Karpas-422 (cell line): ENCODE results near the gene SLC22A13. TPM values are rescaled to one million over a fixed set of nuclear protein-coding genes. Genes with fewer than 3 reads are reported as not detected.

Experiments
- DNase-seq: peaks from one replicate; pipeline ENCODE4 v3.0.0-alpha.2; 2015
- H2AFZ ChIP-seq: fragments of 200-600 bp; sonication (generic); 2 replicates; pipeline ENCODE4 v1.6.1; 2014; ENCODE audit warnings: antibody characterized with exemption, low read length, mixed read lengths
- H3K27ac ChIP-seq: fragments of 200-600 bp; sonication (generic); 2 replicates; pipeline ENCODE4 v1.5.1; 2014; ENCODE audit warnings: mild to moderate bottlenecking, low read length, moderate library complexity
- H3K27me3 ChIP-seq: fragments of 200-600 bp; sonication (generic); 2 replicates; pipeline ENCODE4 v1.6.1; 2014; ENCODE audit warnings: low read length, mixed read lengths
- H3K36me3 ChIP-seq: fragments of 200-600 bp; sonication (generic); 2 replicates; pipeline ENCODE4 v1.6.1; 2014; ENCODE audit warnings: low read length, mixed read lengths; ENCODE audit not compliant: insufficient read depth
- H3K4me1 ChIP-seq: fragments of 200-600 bp; sonication (generic); 2 replicates; pipeline ENCODE4 v1.6.1; 2014; ENCODE audit warnings: mild to moderate bottlenecking, low read length, mixed read lengths
- H3K4me2 ChIP-seq: fragments of 200-600 bp; sonication (generic); 2 replicates; pipeline ENCODE4 v1.6.1; 2014; ENCODE audit warnings: low read length, low read depth, mild to moderate bottlenecking; ENCODE audit not compliant: poor library complexity, severe bottlenecking
- H3K4me3 ChIP-seq: fragments of 200-600 bp; sonication (generic); 2 replicates; pipeline ENCODE4 v1.5.1; 2014; ENCODE audit warnings: mild to moderate bottlenecking, antibody characterized with exemption, low read length, mixed read lengths
- H3K79me2 ChIP-seq: fragments of 200-600 bp; sonication (generic); 2 replicates; pipeline ENCODE4 v1.6.1; 2014; ENCODE audit warnings: mild to moderate bottlenecking, low read length, mixed read lengths
- H3K9ac ChIP-seq: fragments of 200-600 bp; sonication (generic); 2 replicates; pipeline ENCODE4 v1.6.0; 2014; ENCODE audit warnings: low read length
- H3K9me2 ChIP-seq: fragments of 200-600 bp; sonication (generic), shearing (Covaris generic); replicated peaks from 2 replicates; pipeline ENCODE4 v1.6.0; 2014; ENCODE audit warnings: mild to moderate bottlenecking, low read length, moderate library complexity; ENCODE audit not compliant: insufficient read depth
- H3K9me3 ChIP-seq: fragments of 300-700, 200-600 bp; sonication (generic); 2 replicates; pipeline ENCODE4 v1.6.1; 2014; ENCODE audit warnings: low read length, mixed read lengths
- H4K20me1 ChIP-seq: fragments of 200-600 bp; sonication (generic); 2 replicates; pipeline ENCODE4 v1.6.1; 2014; ENCODE audit warnings: mild to moderate bottlenecking, antibody characterized with exemption, low read length, low read depth; ENCODE audit not compliant: insufficient read depth
- total RNA-seq: library from RNA; depleted of rRNA; stranded (reverse); fragments of >200 nt; shearing (Covaris generic); gene quantifications from 2 replicates; pipeline ENCODE4 v1.2.3, GENCODE V29; 2014; ENCODE audit warnings: low replicate concordance; rRNA removed

Gene SLC22A13
- total RNA-seq = 0.90 and 3.3 TPM in 2 replicates

- no peak for DNase-seq
- no peak within 1 kb of the TSS for H3K4me2 ChIP-seq
Observed at GRCh38 chr3:38265604-38266307, at the start of gene SLC22A13. TSS of gene SLC22A13 (plus strand) at chr3:38265812. CDS start at chr3:38265861, 49 bp downstream.

DNA sequence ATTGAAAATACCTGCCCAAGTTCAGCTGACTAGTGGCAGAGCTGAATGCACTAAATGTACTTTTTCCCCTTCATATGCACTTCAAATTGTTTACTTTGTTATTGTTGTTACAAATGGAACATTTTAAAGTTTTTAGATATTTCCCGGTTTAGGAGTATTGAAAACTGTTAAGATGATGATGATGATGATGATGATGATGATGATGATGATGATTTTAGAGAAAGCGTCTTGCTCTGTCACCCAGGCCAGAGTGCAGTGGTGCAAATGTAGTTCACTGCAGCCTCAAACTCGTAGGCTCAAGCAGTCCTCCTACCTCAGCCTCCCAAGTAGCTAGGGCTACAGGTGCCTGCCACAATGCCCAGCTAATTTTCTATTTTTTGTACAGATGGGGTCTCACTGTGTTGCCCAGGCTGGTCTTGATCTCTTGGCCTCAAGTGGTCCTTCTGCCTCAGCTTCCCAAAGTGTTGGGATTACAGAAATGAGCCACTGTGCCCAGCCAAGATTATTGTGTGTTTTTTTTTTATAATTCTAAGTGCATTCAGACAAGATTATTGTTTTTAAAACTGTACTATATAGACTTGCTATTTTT, 45.9 kb upstream of the SLC22A13 start:
- no peak overlapping the region for H3K4me2 ChIP-seq
- H3K79me2 ChIP-seq = peaks cover 78% of the 10 kb centered on the region
- no peak overlapping the region for H2AFZ ChIP-seq
- no peaks in the 10 kb centered on the region for H3K4me1 ChIP-seq
- no peak for DNase-seq
- H3K4me3 ChIP-seq = no peak overlapping the region
- peaks cover 40% of the 10 kb centered on the region for H3K36me3 ChIP-seq
- H3K9ac ChIP-seq = no peak overlapping the region
- no peak overlapping the region for H3K27ac ChIP-seq
- no peaks in the 10 kb centered on the region for H3K27me3 ChIP-seq
- no peaks in the 10 kb centered on the region for H4K20me1 ChIP-seq
- no peaks in the 10 kb centered on the region for H3K9me2 ChIP-seq
- no peaks in the 10 kb centered on the region for H3K9me3 ChIP-seq

More at GRCh38 chr3:38265604-38266307, at the start of gene SLC22A13:
- Histone ChIP-seq H3K9ac (no peak within 1 kb of the TSS), H3K79me2 (no peaks in the 10 kb centered on the region), H3K27me3 (no peaks in the 10 kb centered on the region), H3K4me1 (no peaks in the 10 kb centered on the region), H3K9me3 (no peaks in the 10 kb centered on the region), H2AFZ (no peak within 1 kb of the TSS), H3K4me3 (no peak within 1 kb of the TSS), H4K20me1 (no peaks in the 10 kb centered on the region), H3K9me2 (no peaks in the 10 kb centered on the region), H3K27ac (no peak within 1 kb of the TSS), H3K36me3 (peaks cover 2% of the 10 kb centered on the region; the same call in 1 of the 2 replicates)

- no peak overlapping the region for H2AFZ ChIP-seq
Observed at GRCh38 chr3:38221005-38221404, 44.6 kb upstream of the SLC22A13 start.

GRCh38 chr3:38222032-38222634, 43.5 kb upstream of the SLC22A13 start:
- DNase-seq = no peak
- no peaks in the 10 kb centered on the region for H4K20me1 ChIP-seq
- no peaks in the 10 kb centered on the region for H3K27me3 ChIP-seq
- H2AFZ ChIP-seq = no peak overlapping the region
- H3K4me2 ChIP-seq = no peak overlapping the region
- no peaks in the 10 kb centered on the region for H3K9me3 ChIP-seq
- H3K4me1 ChIP-seq = no peaks in the 10 kb centered on the region
- H3K79me2 ChIP-seq = peaks cover 63% of the 10 kb centered on the region
- peaks cover 49% of the 10 kb centered on the region for H3K36me3 ChIP-seq
- H3K27ac ChIP-seq = no peak overlapping the region
- no peak overlapping the region for H3K4me3 ChIP-seq
- no peaks in the 10 kb centered on the region for H3K9me2 ChIP-seq
- no peak overlapping the region for H3K9ac ChIP-seq

More at GRCh38 chr3:38221005-38221404, 44.6 kb upstream of the SLC22A13 start:
- peaks cover 72% of the 10 kb centered on the region for H3K79me2 ChIP-seq
- no peaks in the 10 kb centered on the region for H3K9me3 ChIP-seq
- no peaks in the 10 kb centered on the region for H3K4me1 ChIP-seq
- H3K36me3 ChIP-seq = peaks cover 52% of the 10 kb centered on the region
- H3K4me3 ChIP-seq = no peak overlapping the region
- H3K27ac ChIP-seq = no peak overlapping the region
- no peak for DNase-seq
- no peaks in the 10 kb centered on the region for H3K9me2 ChIP-seq
- H3K4me2 ChIP-seq = no peak overlapping the region
- H3K9ac ChIP-seq = no peak overlapping the region
- no peaks in the 10 kb centered on the region for H4K20me1 ChIP-seq
- no peaks in the 10 kb centered on the region for H3K27me3 ChIP-seq

DNA sequence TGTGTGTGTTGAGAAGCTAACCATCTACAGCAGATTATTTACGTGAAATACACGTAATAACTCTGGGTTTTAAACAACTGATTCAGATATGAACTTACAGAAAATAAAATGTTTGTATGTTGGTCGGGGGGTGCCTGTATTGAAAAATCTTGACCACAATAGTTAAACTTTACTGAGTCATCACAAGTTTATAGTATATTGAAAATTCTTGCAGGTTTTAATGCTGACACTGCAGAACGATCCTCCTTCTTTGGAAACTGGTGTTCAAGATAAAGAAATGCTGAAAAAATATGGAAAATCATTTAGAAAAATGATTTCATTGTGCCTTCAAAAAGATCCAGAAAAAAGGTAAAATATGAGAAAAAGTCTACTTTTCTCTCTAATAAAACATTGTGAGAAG, 41.3 kb upstream of the SLC22A13 start:
- no peak overlapping the region for H3K27ac ChIP-seq
- no peaks in the 10 kb centered on the region for H3K9me2 ChIP-seq
- no peaks in the 10 kb centered on the region for H3K9me3 ChIP-seq
- H3K9ac ChIP-seq = no peak overlapping the region
- H2AFZ ChIP-seq = no peak overlapping the region
- H3K4me2 ChIP-seq = no peak overlapping the region
- H3K4me3 ChIP-seq = no peak overlapping the region
- peaks cover 42% of the 10 kb centered on the region for H3K79me2 ChIP-seq
- no peak for DNase-seq
- no peaks in the 10 kb centered on the region for H3K4me1 ChIP-seq
- peaks cover 59% of the 10 kb centered on the region for H3K36me3 ChIP-seq
- H3K27me3 ChIP-seq = no peaks in the 10 kb centered on the region
- no peaks in the 10 kb centered on the region for H4K20me1 ChIP-seq

DNA sequence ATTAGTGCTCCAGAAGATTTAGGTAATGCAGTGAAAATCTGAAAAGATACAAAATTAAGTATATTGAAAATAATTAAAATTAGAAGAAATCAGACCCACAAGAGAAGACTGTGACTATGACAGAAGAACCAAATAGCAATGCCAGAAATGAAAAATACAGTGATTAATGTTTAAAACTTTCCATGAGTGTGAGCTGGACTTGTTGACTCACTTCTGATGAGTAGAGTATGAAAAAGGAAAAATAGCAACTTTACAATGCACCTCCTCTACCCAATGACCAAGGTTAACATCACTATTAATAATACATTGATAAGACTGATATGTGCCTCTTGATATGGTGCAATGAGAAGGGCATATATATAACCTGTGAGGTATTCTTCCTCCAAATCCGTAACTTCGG, 39.3 kb upstream of the SLC22A13 start:
- H3K9me3 ChIP-seq = no peaks in the 10 kb centered on the region
- no peaks in the 10 kb centered on the region for H3K4me1 ChIP-seq
- peaks cover 77% of the 10 kb centered on the region for H3K36me3 ChIP-seq

GRCh38 chr3:38227989-38228388, 37.6 kb upstream of the SLC22A13 start:
- Histone ChIP-seq H3K9ac (no peak overlapping the region), H3K36me3 (peaks cover 64% of the 10 kb centered on the region), H3K27ac (no peak overlapping the region), H3K4me1 (peaks cover 10% of the 10 kb centered on the region), H2AFZ (no peak overlapping the region), H4K20me1 (no peaks in the 10 kb centered on the region), H3K4me3 (no peak overlapping the region), H3K9me3 (no peaks in the 10 kb centered on the region), H3K79me2 (peaks cover 29% of the 10 kb centered on the region; the same call in 1 of the 2 replicates), H3K27me3 (no peaks in the 10 kb centered on the region), H3K4me2 (no peak overlapping the region), H3K9me2 (no peaks in the 10 kb centered on the region)
- DNase-seq = no peak

More for the DNA sequence above, 39.3 kb upstream of the SLC22A13 start:
- H3K27me3 ChIP-seq = no peaks in the 10 kb centered on the region
- H2AFZ ChIP-seq = no peak overlapping the region
- no peak overlapping the region for H3K27ac ChIP-seq
- H3K9me2 ChIP-seq = no peaks in the 10 kb centered on the region
- no peak overlapping the region for H3K4me3 ChIP-seq
- no peak overlapping the region for H3K9ac ChIP-seq
- H3K4me2 ChIP-seq = no peak overlapping the region
- H4K20me1 ChIP-seq = no peaks in the 10 kb centered on the region
- H3K79me2 ChIP-seq = peaks cover 38% of the 10 kb centered on the region
- DNase-seq = no peak

DNA sequence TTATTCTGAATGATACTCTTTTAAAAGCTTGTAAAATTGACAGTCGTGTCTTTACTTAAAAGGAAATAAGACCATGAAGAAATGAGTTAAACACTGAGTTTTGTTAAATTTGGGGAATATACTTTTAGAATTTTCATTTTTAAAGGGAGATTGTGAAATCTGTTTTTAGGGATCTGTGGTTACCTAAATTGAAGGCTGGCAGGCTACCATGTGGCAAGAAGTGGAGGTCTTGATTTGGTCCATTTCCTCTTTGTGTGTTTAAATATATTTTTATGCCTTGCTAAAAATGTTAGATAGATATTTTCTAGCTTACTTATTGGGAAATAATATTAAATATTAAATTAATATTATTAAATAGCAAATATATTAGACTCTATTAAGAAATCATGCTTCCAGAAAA, 36.6 kb upstream of the SLC22A13 start:
- H3K36me3 ChIP-seq = peaks cover 60% of the 10 kb centered on the region
- H3K27ac ChIP-seq = no peak overlapping the region
- H2AFZ ChIP-seq = no peak overlapping the region
- H4K20me1 ChIP-seq = no peaks in the 10 kb centered on the region
- H3K9me2 ChIP-seq = no peaks in the 10 kb centered on the region
- H3K4me1 ChIP-seq = peaks cover 10% of the 10 kb centered on the region
- no peak overlapping the region for H3K4me3 ChIP-seq
- H3K9ac ChIP-seq = no peak overlapping the region
- peaks cover 27% of the 10 kb centered on the region; the same call in 1 of the 2 replicates for H3K79me2 ChIP-seq
- no peak overlapping the region for H3K4me2 ChIP-seq
- DNase-seq = no peak
- H3K27me3 ChIP-seq = no peaks in the 10 kb centered on the region
- H3K9me3 ChIP-seq = no peaks in the 10 kb centered on the region
